HCT116 (cell line): ENCODE measurements around the gene CELA2B. TPM values are rescaled to one million over a fixed set of nuclear protein-coding genes. Genes with fewer than 3 reads are reported as not detected.

Experiments
- ATAC-seq: fragments of 200-7000 bp; cut with Tn5 transposase; 2 replicates; pipeline ENCODE4 v1.9.1; 2020; ENCODE audit warnings: mild to moderate bottlenecking, moderate library complexity
- BruUV-seq: library from RNA; stranded (reverse); fragments of 400-500 nt; replicated peaks from 2 replicates; lab custom pipeline; 2021; lab: Mats Ljungman, UMichigan
- CTCF ChIA-PET: fragments of 300-600 bp; sonication (Branson Sonifier 250); formaldehyde crosslinking; loops from one replicate; lab custom pipeline; 2021; ENCODE audit warnings: antibody characterized with exemption; lab: Charles Lee
- POLR2A ChIA-PET: fragments of 300-600, 350-600 bp; sonication (Branson Sonifier 250); formaldehyde crosslinking; loops from one replicate; lab custom pipeline; 2021; ENCODE audit warnings: antibody characterized with exemption; lab: Charles Lee
- RAD21 ChIA-PET, 2 experiments: fragments of 300-600 bp; sonication (Branson Sonifier 250); formaldehyde crosslinking; loops; one replicate each; lab custom pipeline; 2023; ENCODE audit warnings: low total read pairs in 2 of 2; ENCODE audit not compliant: uncharacterized antibody in 2 of 2, unreplicated experiment in 2 of 2, low non-redundant PET in 1 of 2; lab: Charles Lee
- DNase-seq: peaks from one replicate; pipeline ENCODE4 v3.0.0-alpha.2; 2010; ENCODE audit warnings: low read depth, low spot score
- H2AFZ ChIP-seq: fragments of 200-600 bp; shearing (Covaris generic), sonication (generic); 2 replicates; pipeline ENCODE4 v1.6.1; 2017; ENCODE audit warnings: low read depth, mixed run types, mixed read lengths, antibody characterized with exemption, low read length; ENCODE audit not compliant: poor library complexity, severe bottlenecking
- H3K27ac ChIP-seq: 2 replicates; pipeline ENCODE4 v1.5.1; 2012; ENCODE audit warnings: low read depth, low read length
- H3K27me3 ChIP-seq: fragments of 200-600 bp; sonication (generic); 2 replicates; pipeline ENCODE4 v1.6.1; 2016; ENCODE audit warnings: mixed run types, low read length, mixed read lengths; ENCODE audit not compliant: insufficient read depth
- H3K36me3 ChIP-seq, 2 experiments: fragments of 200-500 bp in 1 of 2; fragments of 200-600 bp in 1 of 2; sonication (Bioruptor generic) in 1 of 2; sonication (generic) in 1 of 2; 2 replicates each; pipeline versions ENCODE4 v1.5.1 to v1.6.1; 2014 to 2016; ENCODE audit warnings: low read length in 2 of 2, inconsistent platforms in 1 of 2, mixed read lengths in 1 of 2, mixed run types in 1 of 2; ENCODE audit not compliant: insufficient read depth in 2 of 2, control insufficient read depth in 1 of 2
- H3K4me1 ChIP-seq, 2 experiments: fragments of 200-600 bp in 1 of 2; sonication (generic) in 1 of 2; 2 replicates each; pipeline versions ENCODE4 v1.5.1 to v1.6.1; 2012 to 2017; ENCODE audit warnings: low read length in 2 of 2, inconsistent platforms in 1 of 2, mild to moderate bottlenecking in 1 of 2, mixed read lengths in 1 of 2, mixed run types in 1 of 2, moderate library complexity in 1 of 2; ENCODE audit not compliant: insufficient read depth in 2 of 2, control insufficient read depth in 1 of 2
- H3K4me2 ChIP-seq: fragments of 200-600 bp; sonication (generic); 2 replicates; pipeline ENCODE4 v1.6.1; 2017; ENCODE audit warnings: mixed run types, low read length, mixed read lengths
- H3K4me3 ChIP-seq, 2 experiments: fragments of 200-600 bp in 1 of 2; sonication (generic) in 1 of 2; replicated peaks in 1 of 2; 2 replicates each; pipeline ENCODE4 v1.5.1; 2011 to 2016; ENCODE audit warnings: low read length in 2 of 2, control low read depth in 1 of 2, low read depth in 1 of 2, mild to moderate bottlenecking in 1 of 2, mixed read lengths in 1 of 2, mixed run types in 1 of 2
- H3K79me2 ChIP-seq: fragments of 200-600 bp; sonication (generic); 2 replicates; pipeline ENCODE4 v1.6.1; 2017; ENCODE audit warnings: mild to moderate bottlenecking, mixed run types, low read length, moderate library complexity, mixed read lengths; ENCODE audit not compliant: insufficient read depth
- H3K9ac ChIP-seq: fragments of 200-600 bp; sonication (generic); 2 replicates; pipeline ENCODE4 v1.6.1; 2016; ENCODE audit warnings: low read length, mixed read lengths
- H3K9me2 ChIP-seq: fragments of 200-600 bp; sonication (generic), shearing (Covaris generic); 2 replicates; pipeline ENCODE4 v1.6.1; 2017; ENCODE audit warnings: mixed run types, mild to moderate bottlenecking, moderate library complexity; ENCODE audit not compliant: insufficient read depth
- H3K9me3 ChIP-seq, 2 experiments: fragments of 200-500 bp in 1 of 2; fragments of 200-600 bp in 1 of 2; sonication (Bioruptor generic) in 1 of 2; sonication (generic) in 1 of 2; 2 replicates each; pipeline ENCODE4 v1.6.1; 2014 to 2017; ENCODE audit warnings: low read length in 2 of 2, mixed read lengths in 2 of 2, inconsistent platforms in 1 of 2, low read depth in 1 of 2, mild to moderate bottlenecking in 1 of 2, mixed run types in 1 of 2, moderate library complexity in 1 of 2; ENCODE audit not compliant: control insufficient read depth in 1 of 2, insufficient read depth in 1 of 2
- H4K20me1 ChIP-seq: fragments of 200-600 bp; sonication (generic), shearing (Covaris generic); 2 replicates; pipeline ENCODE4 v1.6.1; 2017; ENCODE audit warnings: mixed run types, mild to moderate bottlenecking, moderate library complexity; ENCODE audit not compliant: insufficient read depth
- CBX3 ChIP-seq: IDR thresholded peaks from 2 replicates; pipeline ENCODE4 v1.6.1; 2012; ENCODE audit warnings: low read depth
- CEBPB ChIP-seq: IDR thresholded peaks from 2 replicates; pipeline ENCODE4 v1.6.1; 2012; ENCODE audit warnings: low read depth
- ELF1 ChIP-seq: IDR thresholded peaks from 2 replicates; pipeline ENCODE4 v1.6.1; 2012; ENCODE audit warnings: low read depth, borderline replicate concordance
- EZH2phosphoT487 ChIP-seq: fragments of 200-600 bp; IDR thresholded peaks from 2 replicates; pipeline ENCODE4 v1.6.1; 2018; ENCODE audit warnings: antibody characterized with exemption, borderline replicate concordance
- FOSL1 ChIP-seq: IDR thresholded peaks from 2 replicates; pipeline ENCODE4 v1.6.1; 2012; ENCODE audit warnings: low read depth
- JUND ChIP-seq: IDR thresholded peaks from 2 replicates; pipeline ENCODE4 v1.6.1; 2012
- POLR2AphosphoS5 ChIP-seq: IDR thresholded peaks from 2 replicates; pipeline ENCODE4 v1.6.1; 2011; ENCODE audit warnings: mild to moderate bottlenecking, low read depth, low read length, moderate library complexity
- SIN3A ChIP-seq: IDR thresholded peaks from 2 replicates; pipeline ENCODE4 v1.6.1; 2012; ENCODE audit warnings: low read depth
- SP1 ChIP-seq: IDR thresholded peaks from 2 replicates; pipeline ENCODE4 v1.6.1; 2012; ENCODE audit warnings: low read depth
- SRF ChIP-seq: IDR thresholded peaks from 2 replicates; pipeline ENCODE4 v1.6.1; 2012; ENCODE audit warnings: low read depth
- TCF7L2 ChIP-seq: IDR thresholded peaks from 2 replicates; pipeline ENCODE4 v1.7.0; 2011; ENCODE audit warnings: borderline replicate concordance, inconsistent platforms; ENCODE audit not compliant: insufficient read depth, insufficient read length; ENCODE audit errors: extremely low read depth
- ZFX ChIP-seq: fragments of 450-650 bp; IDR thresholded peaks from 2 replicates; pipeline ENCODE4 v1.6.1; 2017
- ZNF274 ChIP-seq: fragments of 200-500 bp; sonication (Bioruptor generic); IDR thresholded peaks from 2 replicates; pipeline ENCODE4 v1.6.1; 2014; ENCODE audit warnings: mild to moderate bottlenecking, low read depth, low read length, inconsistent platforms
- intact Hi-C: fragments of 100-400 bp; cut with micrococcal nuclease; formaldehyde crosslinking; loops from 2 replicates; pipeline ENCODE4 v1.10.0; 2022
- total RNA-seq: library from RNA; stranded (reverse); gene quantifications from one replicate; pipeline ENCODE4 v1.2.1, GENCODE V29; 2021; ENCODE audit not compliant: unreplicated experiment
- TF ChIP-seq, protein P1 (sequence below), 3 experiments: fragments of 200-600 bp in 1 of 3; sonication (generic) in 1 of 3; IDR thresholded peaks in 2 of 3; conservative IDR thresholded peaks in 1 of 3; 2 replicates each; pipeline ENCODE4 v1.5.1; 2012 to 2017; ENCODE audit warnings: low read depth in 2 of 3, low read length in 2 of 3, antibody characterized with exemption in 1 of 3, borderline replicate concordance in 1 of 3, control low read depth in 1 of 3, mild to moderate bottlenecking in 1 of 3, mixed read lengths in 1 of 3, mixed run types in 1 of 3, moderate library complexity in 1 of 3; ENCODE audit not compliant: insufficient read depth in 1 of 3
- TF ChIP-seq, protein P2 (sequence below): IDR thresholded peaks from 2 replicates; pipeline ENCODE4 v1.6.1; 2012; ENCODE audit warnings: low read depth
- TF ChIP-seq, protein P3 (sequence below): IDR thresholded peaks from 2 replicates; pipeline ENCODE4 v1.6.1; 2012
- TF ChIP-seq, protein P4 (sequence below): IDR thresholded peaks from 2 replicates; pipeline ENCODE4 v1.6.1; 2011; ENCODE audit warnings: mild to moderate bottlenecking, low read length, moderate library complexity; ENCODE audit not compliant: insufficient replicate concordance; ENCODE audit errors: extremely low read depth

The CELA2B gene
- total RNA-seq, 1 experiment from 2014 or later = not detected

DNA sequence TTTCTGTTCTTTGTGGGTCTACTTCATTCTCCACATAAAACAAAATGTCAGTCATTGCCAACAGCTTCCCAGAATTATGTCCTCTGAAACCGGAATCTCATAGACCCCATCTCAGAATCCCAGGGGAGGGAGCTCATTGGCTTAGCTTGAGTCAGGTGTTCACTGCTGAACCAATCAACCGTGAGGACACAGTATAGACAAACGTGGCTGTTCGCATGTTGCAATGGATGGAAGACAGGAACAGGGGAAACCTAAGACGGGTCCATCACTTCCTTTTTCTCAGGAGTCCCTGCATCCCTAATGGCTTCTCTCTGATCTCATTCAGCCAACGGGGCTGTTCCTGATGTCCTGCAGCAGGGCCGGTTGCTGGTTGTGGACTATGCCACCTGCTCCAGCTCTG lies 10.2 kb upstream of the CELA2B start:
- no peak for ATAC-seq
- BruUV-seq = no TSS peak
- H4K20me1 ChIP-seq = no peaks in the 10 kb centered on the region
- H3K79me2 ChIP-seq = no peaks in the 10 kb centered on the region
- ChIA-PET CTCF (interaction anchor here (1.0 kb wide), 1 partner anchor 17 kb away, joined by 3 read pairs; no protein-coding TSS in a partner anchor), RAD21 (no interaction called here), POLR2A (no interaction called here)
- H3K9me3 ChIP-seq = no peaks in the 10 kb centered on the region
- intact Hi-C loops = no loop called here
- H3K4me3 ChIP-seq = no peak overlapping the region
- no peak overlapping the region for H3K9ac ChIP-seq
- DNase-seq = no peak
- H3K27me3 ChIP-seq = no peaks in the 10 kb centered on the region
- no peaks in the 10 kb centered on the region; a peak in 1 of 4 replicates for H3K4me1 ChIP-seq
- no peaks in the 10 kb centered on the region for H3K36me3 ChIP-seq
- H3K4me2 ChIP-seq = no peak overlapping the region
- TF ChIP-seq CBX3 (no peak), FOSL1 (no peak), ZNF274 (no peak), SIN3A (no peak), JUND (no peak), EZH2phosphoT487 (no peak), CEBPB (no peak), POLR2AphosphoS5 (no peak), ZFX (no peak), ELF1 (no peak), SP1 (no peak), TCF7L2 (no peak), SRF (no peak)
- TF ChIP-seq, protein P1, sequence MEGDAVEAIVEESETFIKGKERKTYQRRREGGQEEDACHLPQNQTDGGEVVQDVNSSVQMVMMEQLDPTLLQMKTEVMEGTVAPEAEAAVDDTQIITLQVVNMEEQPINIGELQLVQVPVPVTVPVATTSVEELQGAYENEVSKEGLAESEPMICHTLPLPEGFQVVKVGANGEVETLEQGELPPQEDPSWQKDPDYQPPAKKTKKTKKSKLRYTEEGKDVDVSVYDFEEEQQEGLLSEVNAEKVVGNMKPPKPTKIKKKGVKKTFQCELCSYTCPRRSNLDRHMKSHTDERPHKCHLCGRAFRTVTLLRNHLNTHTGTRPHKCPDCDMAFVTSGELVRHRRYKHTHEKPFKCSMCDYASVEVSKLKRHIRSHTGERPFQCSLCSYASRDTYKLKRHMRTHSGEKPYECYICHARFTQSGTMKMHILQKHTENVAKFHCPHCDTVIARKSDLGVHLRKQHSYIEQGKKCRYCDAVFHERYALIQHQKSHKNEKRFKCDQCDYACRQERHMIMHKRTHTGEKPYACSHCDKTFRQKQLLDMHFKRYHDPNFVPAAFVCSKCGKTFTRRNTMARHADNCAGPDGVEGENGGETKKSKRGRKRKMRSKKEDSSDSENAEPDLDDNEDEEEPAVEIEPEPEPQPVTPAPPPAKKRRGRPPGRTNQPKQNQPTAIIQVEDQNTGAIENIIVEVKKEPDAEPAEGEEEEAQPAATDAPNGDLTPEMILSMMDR (IDR thresholded peaks at IDR 0.05 in 2 of 3, conservative IDR thresholded peaks at IDR 0.05 in 1 of 3; ENCODE audit: borderline replicate concordance in 1 of 3, insufficient read depth in 1 of 3, low read depth in 2 of 3, low read length in 2 of 3) = no peak
- TF ChIP-seq, protein P2, sequence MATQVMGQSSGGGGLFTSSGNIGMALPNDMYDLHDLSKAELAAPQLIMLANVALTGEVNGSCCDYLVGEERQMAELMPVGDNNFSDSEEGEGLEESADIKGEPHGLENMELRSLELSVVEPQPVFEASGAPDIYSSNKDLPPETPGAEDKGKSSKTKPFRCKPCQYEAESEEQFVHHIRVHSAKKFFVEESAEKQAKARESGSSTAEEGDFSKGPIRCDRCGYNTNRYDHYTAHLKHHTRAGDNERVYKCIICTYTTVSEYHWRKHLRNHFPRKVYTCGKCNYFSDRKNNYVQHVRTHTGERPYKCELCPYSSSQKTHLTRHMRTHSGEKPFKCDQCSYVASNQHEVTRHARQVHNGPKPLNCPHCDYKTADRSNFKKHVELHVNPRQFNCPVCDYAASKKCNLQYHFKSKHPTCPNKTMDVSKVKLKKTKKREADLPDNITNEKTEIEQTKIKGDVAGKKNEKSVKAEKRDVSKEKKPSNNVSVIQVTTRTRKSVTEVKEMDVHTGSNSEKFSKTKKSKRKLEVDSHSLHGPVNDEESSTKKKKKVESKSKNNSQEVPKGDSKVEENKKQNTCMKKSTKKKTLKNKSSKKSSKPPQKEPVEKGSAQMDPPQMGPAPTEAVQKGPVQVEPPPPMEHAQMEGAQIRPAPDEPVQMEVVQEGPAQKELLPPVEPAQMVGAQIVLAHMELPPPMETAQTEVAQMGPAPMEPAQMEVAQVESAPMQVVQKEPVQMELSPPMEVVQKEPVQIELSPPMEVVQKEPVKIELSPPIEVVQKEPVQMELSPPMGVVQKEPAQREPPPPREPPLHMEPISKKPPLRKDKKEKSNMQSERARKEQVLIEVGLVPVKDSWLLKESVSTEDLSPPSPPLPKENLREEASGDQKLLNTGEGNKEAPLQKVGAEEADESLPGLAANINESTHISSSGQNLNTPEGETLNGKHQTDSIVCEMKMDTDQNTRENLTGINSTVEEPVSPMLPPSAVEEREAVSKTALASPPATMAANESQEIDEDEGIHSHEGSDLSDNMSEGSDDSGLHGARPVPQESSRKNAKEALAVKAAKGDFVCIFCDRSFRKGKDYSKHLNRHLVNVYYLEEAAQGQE = no peak
- TF ChIP-seq, protein P3, sequence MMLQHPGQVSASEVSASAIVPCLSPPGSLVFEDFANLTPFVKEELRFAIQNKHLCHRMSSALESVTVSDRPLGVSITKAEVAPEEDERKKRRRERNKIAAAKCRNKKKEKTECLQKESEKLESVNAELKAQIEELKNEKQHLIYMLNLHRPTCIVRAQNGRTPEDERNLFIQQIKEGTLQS = no peak
- TF ChIP-seq, protein P4, sequence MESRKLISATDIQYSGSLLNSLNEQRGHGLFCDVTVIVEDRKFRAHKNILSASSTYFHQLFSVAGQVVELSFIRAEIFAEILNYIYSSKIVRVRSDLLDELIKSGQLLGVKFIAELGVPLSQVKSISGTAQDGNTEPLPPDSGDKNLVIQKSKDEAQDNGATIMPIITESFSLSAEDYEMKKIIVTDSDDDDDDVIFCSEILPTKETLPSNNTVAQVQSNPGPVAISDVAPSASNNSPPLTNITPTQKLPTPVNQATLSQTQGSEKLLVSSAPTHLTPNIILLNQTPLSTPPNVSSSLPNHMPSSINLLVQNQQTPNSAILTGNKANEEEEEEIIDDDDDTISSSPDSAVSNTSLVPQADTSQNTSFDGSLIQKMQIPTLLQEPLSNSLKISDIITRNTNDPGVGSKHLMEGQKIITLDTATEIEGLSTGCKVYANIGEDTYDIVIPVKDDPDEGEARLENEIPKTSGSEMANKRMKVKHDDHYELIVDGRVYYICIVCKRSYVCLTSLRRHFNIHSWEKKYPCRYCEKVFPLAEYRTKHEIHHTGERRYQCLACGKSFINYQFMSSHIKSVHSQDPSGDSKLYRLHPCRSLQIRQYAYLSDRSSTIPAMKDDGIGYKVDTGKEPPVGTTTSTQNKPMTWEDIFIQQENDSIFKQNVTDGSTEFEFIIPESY = no peak
- H2AFZ ChIP-seq = no peak overlapping the region
- H3K27ac ChIP-seq = no peak overlapping the region
- H3K9me2 ChIP-seq = no peaks in the 10 kb centered on the region
